Esophagus (tissue), 2 donors: ENCODE data around the gene MBOAT7. TPM values are rescaled to one million over a fixed set of nuclear protein-coding genes. Genes with fewer than 3 reads are reported as not detected.
"Not testable (repeated sequence)": the region's sequence is repeated elsewhere in the genome, so short reads cannot be mapped to it uniquely, and the experiment has no call there.

Experiments used
- H3K27ac ChIP-seq, 2 donors: one replicate each; pipeline ENCODE4 v1.5.1; 2013; ENCODE audit warnings: low read depth in 2 of 2, mild to moderate bottlenecking in 2 of 2, inconsistent platforms in 1 of 2, low read length in 1 of 2, moderate library complexity in 1 of 2
- H3K27me3 ChIP-seq, 2 donors: one replicate each; pipeline ENCODE4 v1.6.1; 2013; ENCODE audit warnings: low read length in 2 of 2, control low read depth in 1 of 2, mild to moderate bottlenecking in 1 of 2; ENCODE audit not compliant: insufficient read depth in 2 of 2, control insufficient read depth in 1 of 2
- H3K36me3 ChIP-seq, 2 donors: one replicate each; pipeline ENCODE4 v1.6.1; 2013; ENCODE audit warnings: low read length in 1 of 2; ENCODE audit not compliant: control insufficient read depth in 2 of 2, insufficient read depth in 2 of 2
- H3K4me1 ChIP-seq, 2 donors: one replicate each; pipeline ENCODE4 v1.6.1; 2013; ENCODE audit warnings: low read length in 1 of 2; ENCODE audit not compliant: control insufficient read depth in 2 of 2, insufficient read depth in 2 of 2
- H3K4me3 ChIP-seq, 2 donors: one replicate each; pipeline ENCODE4 v1.5.1; 2013; ENCODE audit warnings: low read length in 2 of 2, mild to moderate bottlenecking in 2 of 2, low read depth in 1 of 2, moderate library complexity in 1 of 2
- H3K9me3 ChIP-seq, 2 donors: one replicate each; pipeline ENCODE4 v1.6.1; 2013; ENCODE audit warnings: mild to moderate bottlenecking in 2 of 2, low read depth in 1 of 2, low read length in 1 of 2, moderate library complexity in 1 of 2; ENCODE audit not compliant: control insufficient read depth in 2 of 2, insufficient read depth in 1 of 2
- WGBS, 2 donors: extraction: QIAGEN DNeasy Blood & Tissue Kit; methylation state at CpG; one replicate each; pipeline ENCODE4 v1.1.7; 2013; 5-methylcytosine and 5-hydroxymethylcytosine counted together
- polyA plus RNA-seq, 2 donors: library from polyadenylated mRNA; stranded (reverse); fragments of 200-250 nt; gene quantifications; one replicate each; pipeline ENCODE4 v1.2.3, GENCODE V29; 2013
- donor health status: healthy with polysubstance abuse.
- donor health status: Bipolar disorder and iron deficiency.

Gene MBOAT7
- polyA plus RNA-seq, 2 donors: 21.4 to 22.0 TPM

DNA sequence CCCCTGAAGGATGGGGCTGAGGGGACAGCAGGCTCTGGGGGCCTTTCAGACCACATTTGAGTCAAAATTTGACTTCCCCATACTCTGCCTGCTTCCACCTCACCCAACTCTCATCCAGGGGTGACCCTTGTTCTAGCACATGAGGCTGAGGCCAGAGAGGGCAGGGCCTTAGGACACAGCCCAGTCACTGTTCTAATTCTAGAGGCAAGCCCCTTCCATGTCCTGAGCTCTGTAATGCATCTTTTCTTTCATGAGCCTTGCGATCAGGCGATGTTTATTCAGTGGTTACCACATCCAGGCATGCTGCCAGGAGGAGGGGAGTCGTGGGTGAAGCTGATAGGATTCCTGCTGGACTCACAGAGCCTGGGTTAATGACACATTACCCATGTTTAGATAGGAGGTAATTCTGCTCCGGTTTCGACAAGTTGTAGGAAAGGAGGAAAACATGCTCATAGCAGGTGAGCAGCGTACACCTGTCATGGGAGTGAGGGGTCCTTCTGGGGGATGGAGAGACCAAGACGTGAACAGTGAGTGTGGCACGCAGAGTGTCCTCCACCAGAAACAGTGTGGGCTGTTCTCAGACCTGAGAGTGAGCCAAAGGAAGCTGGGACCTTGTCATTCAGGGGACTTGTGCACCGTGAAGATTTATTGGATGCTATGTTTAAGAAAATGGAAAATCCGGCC is 20.6 kb upstream of the MBOAT7 start:
- Histone ChIP-seq H3K27me3 (no peaks in the 10 kb centered on the region), H3K36me3 (peaks cover 11 to 37% of the 10 kb centered on the region in 2 donors), H3K4me3 (no peak overlapping the region), H3K27ac (peak overlapping the region; percentile 45 to 88), H3K9me3 (no peaks in the 10 kb centered on the region), H3K4me1 (peaks cover 8 to 20% of the 10 kb centered on the region in 2 donors)
- WGBS, 2 donors: 23 to 34% methylated on average over 10 of the region's 10 CpGs

DNA sequence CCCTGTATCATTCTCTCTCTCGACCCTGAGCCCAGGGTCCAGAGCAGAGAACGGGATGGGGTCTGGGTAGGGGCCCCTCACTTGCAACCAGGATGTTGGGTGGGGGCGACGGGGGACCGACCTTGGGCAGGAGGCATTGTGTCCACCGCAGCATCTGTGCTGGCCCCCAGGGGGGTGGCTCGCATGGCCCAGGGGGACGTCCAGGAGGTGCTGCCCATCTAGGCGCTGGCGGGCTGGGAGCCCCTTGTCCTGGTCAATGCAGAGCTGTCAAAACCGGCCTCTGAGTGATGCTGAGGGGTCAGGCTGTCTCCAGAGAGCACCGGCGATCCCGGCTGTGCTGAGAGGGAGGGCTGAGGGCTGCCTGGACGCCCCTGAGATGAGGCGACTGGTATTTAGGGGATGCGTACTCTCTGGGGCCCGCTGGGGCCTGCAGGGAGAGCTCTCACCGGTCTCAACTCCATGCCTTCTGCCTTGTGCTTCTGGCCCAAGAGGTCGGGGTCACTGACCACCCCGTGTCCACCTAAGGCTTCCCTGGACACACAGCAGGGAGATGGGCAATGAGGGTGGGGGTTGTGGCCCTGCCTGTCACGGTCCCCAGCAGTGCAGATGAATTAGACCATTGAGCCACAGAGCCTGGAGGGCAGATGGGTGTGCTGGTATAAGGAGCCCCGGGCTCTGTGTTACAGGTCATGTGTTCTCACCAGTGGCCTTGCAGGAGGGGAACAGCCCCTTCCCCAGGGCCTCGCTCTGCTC is 19.9 kb upstream of the MBOAT7 start:
- Histone ChIP-seq H3K27me3 (no peaks in the 10 kb centered on the region), H3K27ac (peak overlapping the region; percentile 45 to 88), H3K4me1 (peaks cover 10 to 20% of the 10 kb centered on the region in 2 donors), H3K9me3 (no peaks in the 10 kb centered on the region), H3K36me3 (peaks cover 14 to 37% of the 10 kb centered on the region in 2 donors), H3K4me3 (no peak overlapping the region)
- 57 to 64% methylated on average over 24 of the region's 24 CpGs for WGBS, 2 donors

GRCh38 chr19:54208784-54209057 is 19.3 kb upstream of the MBOAT7 start:
- H3K4me1 ChIP-seq: peaks cover 10 to 20% of the 10 kb centered on the region in 2 donors
- peaks cover 17 to 37% of the 10 kb centered on the region in 2 donors for H3K36me3 ChIP-seq
- no peaks in the 10 kb centered on the region for H3K27me3 ChIP-seq
- peak overlapping the region; percentile 38 to 53 for H3K27ac ChIP-seq
- H3K9me3 ChIP-seq: no peaks in the 10 kb centered on the region
- no peak overlapping the region for H3K4me3 ChIP-seq
- WGBS, 2 donors: 62 to 74% methylated on average over 8 of the region's 8 CpGs

DNA sequence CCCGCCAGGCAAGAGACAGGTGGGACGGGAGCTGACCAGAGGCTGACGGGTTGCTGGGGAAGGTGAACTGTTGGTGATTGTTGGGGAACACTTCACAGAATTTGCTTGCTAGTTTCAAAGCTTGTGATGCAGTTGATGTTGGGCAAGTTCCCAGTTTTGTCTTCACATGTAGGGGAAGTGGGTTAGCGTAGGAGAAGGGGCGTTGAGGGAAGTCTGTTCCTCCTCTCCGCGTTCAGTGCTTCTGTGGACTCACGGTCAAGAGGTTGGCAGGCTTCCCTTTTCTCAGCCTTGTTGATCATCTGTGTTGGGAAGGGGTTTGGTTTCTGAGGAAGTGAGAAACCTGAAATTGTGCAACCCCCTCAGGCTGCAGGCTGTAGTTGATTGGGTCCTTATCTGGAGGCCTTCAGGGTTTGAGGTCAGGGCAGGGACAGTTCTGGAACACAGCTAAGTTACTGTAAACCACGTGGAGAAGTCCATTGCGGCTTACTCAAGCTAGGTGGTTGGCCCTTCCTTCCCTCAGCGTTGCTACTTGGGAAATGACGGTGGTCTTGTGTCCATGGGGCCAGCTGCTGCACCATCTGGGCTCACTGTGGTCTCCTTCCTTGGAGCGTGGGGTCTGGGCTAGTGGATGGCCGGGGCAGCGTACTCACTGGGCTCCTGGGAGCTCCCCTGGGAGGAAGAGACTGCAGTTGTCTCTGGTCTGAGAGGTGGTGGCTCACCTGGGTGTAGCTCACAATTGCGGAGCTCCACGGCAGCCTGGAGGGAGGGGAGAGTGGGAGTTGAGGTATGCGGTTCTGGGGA is 18.8 kb upstream of the MBOAT7 start:
- peaks cover 20 to 39% of the 10 kb centered on the region in 2 donors for H3K36me3 ChIP-seq
- H3K27ac ChIP-seq: peak overlapping the region; percentile 38 to 53
- WGBS, 2 donors: 65 to 66% methylated on average over 18 of the region's 18 CpGs
- no peaks in the 10 kb centered on the region for H3K9me3 ChIP-seq
- H3K27me3 ChIP-seq: no peaks in the 10 kb centered on the region
- H3K4me3 ChIP-seq: no peak overlapping the region
- peaks cover 13 to 20% of the 10 kb centered on the region in 2 donors for H3K4me1 ChIP-seq

GRCh38 chr19:54207676-54207982 is 18.2 kb upstream of the MBOAT7 start:
- Histone ChIP-seq H3K27ac (peak overlapping the region in 1 of 2 donors; percentile 6), H3K27me3 (no peaks in the 10 kb centered on the region), H3K4me1 (peaks cover 13 to 23% of the 10 kb centered on the region in 2 donors), H3K4me3 (no peak overlapping the region), H3K36me3 (peaks cover 20 to 41% of the 10 kb centered on the region in 2 donors), H3K9me3 (no peaks in the 10 kb centered on the region)
- WGBS, 2 donors: 73 to 79% methylated on average over 5 of the region's 5 CpGs

DNA sequence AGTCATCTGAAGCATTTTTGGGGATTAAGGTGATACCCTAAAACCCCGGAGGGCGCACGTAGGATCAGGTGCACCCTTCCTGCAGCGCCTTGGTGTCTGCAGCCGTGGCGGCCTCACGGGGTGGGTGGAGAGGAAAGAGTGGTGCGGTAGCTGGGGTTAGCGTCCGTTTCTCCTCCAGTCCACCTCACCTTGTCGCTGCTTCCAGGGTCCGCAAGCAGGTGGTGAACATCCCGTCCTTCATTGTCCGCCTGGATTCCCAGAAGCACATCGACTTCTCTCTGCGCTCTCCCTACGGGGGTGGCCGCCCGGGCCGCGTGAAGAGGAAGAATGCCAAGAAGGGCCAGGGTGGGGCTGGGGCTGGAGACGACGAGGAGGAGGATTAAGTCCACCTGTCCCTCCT is 17.8 kb upstream of the MBOAT7 start:
- H3K4me3 ChIP-seq, H3K27me3 ChIP-seq, H3K9me3 ChIP-seq: not testable (repeated sequence)
- Histone ChIP-seq H3K27ac (peak overlapping the region in 1 of 2 donors; percentile 6), H3K36me3 (peaks cover 20 to 44% of the 10 kb centered on the region in 2 donors), H3K4me1 (peaks cover 13 to 25% of the 10 kb centered on the region in 2 donors)
- WGBS, 2 donors: 67 to 68% methylated on average over 18 to 23 of the region's 23 CpGs

GRCh38 chr19:54206831-54207177 is 17.4 kb upstream of the MBOAT7 start:
- Histone ChIP-seq H3K27me3 (no peaks in the 10 kb centered on the region), H3K9me3 (no peaks in the 10 kb centered on the region), H3K4me1 (peaks cover 16 to 25% of the 10 kb centered on the region in 2 donors), H3K27ac (no peak overlapping the region), H3K4me3 (no peak overlapping the region), H3K36me3 (peaks cover 20 to 44% of the 10 kb centered on the region in 2 donors)
- 77 to 84% methylated on average over 13 of the region's 13 CpGs for WGBS, 2 donors

DNA sequence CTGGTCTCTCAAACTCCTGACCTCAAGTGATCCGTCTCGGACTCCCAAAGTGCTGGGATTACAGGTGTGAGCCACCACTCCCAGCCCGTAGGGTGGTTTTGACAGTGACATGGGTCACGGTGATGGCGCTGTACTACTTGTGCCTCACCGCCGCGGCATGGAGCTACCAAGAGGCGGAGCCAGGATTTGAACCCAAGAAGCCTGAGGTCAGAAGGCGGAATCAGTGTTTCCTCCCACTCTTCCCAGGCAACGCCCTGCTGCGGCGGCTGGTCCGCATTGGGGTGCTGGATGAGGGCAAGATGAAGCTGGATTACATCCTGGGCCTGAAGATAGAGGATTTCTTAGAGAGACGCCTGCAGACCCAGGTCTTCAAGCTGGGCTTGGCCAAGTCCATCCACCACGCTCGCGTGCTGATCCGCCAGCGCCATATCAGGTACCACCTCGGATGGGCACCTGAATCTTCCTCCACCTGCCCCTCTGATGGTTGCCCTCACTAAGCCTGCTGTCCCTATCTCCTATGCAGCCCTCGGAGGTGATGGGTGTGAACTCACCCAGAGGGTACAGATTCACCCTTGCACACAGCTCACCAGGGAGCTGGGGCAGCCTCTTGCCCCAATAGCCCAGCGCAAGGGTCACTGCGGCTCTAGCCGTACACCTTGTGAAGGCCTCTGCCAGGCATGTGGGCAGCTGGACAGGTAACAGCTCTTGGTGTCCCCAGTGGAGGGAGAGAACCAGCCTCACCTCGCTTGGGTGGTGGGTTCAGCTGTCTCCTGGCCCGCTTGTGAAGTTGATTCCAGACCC is 16.9 kb upstream of the MBOAT7 start:
- no peak overlapping the region for H3K4me3 ChIP-seq
- no peak overlapping the region for H3K27ac ChIP-seq
- WGBS, 2 donors: 85 to 88% methylated on average over 27 of the region's 27 CpGs
- no peaks in the 10 kb centered on the region for H3K27me3 ChIP-seq
- H3K4me1 ChIP-seq: peaks cover 18 to 25% of the 10 kb centered on the region in 2 donors
- peaks cover 20 to 44% of the 10 kb centered on the region in 2 donors for H3K36me3 ChIP-seq
- H3K9me3 ChIP-seq: no peaks in the 10 kb centered on the region
